ENCODE results near the gene ACSL5. TPM values are rescaled to one million over a fixed set of nuclear protein-coding genes. Genes with fewer than 3 reads are reported as not detected.

The ACSL5 gene
- total and polyA plus RNA-seq, 2 experiments from 2014 or later = not detected

DNA sequence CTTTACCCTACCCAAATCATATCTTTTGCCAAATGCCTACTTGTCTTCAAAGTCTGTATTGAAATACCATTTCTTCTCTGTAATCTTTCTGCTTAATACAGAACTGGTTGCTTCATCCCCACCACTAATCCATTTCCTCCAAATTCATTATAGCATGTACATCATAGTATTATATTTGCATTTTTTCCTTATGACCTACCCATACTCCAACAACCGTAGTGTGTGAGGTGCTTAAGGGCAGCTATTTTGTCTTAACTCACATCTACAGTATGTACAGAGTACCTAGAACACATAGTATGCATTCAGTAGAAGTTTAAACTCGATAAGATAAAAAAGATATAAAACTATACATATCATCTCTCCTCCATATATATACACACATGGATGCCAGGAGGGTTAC is 23.7 kb downstream of the ACSL5 start:
- peaks cover 2% of the 10 kb centered on the region for H3K27me3 Mint-ChIP-seq (ENCODE audit: insufficient read depth, low read depth, poor library complexity)
- H3K36me3 Mint-ChIP-seq (ENCODE audit: low read depth) = no peaks in the 10 kb centered on the region
- Histone ChIP-seq H3K27ac (ENCODE audit: low read depth) (no peak overlapping the region), H3F3A (replicated peaks; ENCODE audit: low read depth) (no peaks in the 10 kb centered on the region), H4K20me1 (replicated peaks; ENCODE audit: insufficient read depth) (no peaks in the 10 kb centered on the region), H2AFZ (no peak overlapping the region), H3K4me3 (no peak overlapping the region), H3K79me2 (replicated peaks; ENCODE audit: insufficient read depth) (no peaks in the 10 kb centered on the region), H3K36me3 (ENCODE audit: insufficient read depth) (no peaks in the 10 kb centered on the region), H3K4me1 (ENCODE audit: insufficient read depth) (no peaks in the 10 kb centered on the region), H3K4me2 (no peak overlapping the region), H3K9me2 (ENCODE audit: insufficient read depth) (no peaks in the 10 kb centered on the region), H3K27me3 (ENCODE audit: insufficient read depth) (no peaks in the 10 kb centered on the region)
- no peaks in the 10 kb centered on the region for H3K9me3 Mint-ChIP-seq
- no peak overlapping the region for H3K27ac Mint-ChIP-seq
- no peak for TF ChIP-seq STAT1 (IDR thresholded peaks at IDR 0.05; ENCODE audit: unreplicated experiment)
- TF ChIP-seq, protein P1, sequence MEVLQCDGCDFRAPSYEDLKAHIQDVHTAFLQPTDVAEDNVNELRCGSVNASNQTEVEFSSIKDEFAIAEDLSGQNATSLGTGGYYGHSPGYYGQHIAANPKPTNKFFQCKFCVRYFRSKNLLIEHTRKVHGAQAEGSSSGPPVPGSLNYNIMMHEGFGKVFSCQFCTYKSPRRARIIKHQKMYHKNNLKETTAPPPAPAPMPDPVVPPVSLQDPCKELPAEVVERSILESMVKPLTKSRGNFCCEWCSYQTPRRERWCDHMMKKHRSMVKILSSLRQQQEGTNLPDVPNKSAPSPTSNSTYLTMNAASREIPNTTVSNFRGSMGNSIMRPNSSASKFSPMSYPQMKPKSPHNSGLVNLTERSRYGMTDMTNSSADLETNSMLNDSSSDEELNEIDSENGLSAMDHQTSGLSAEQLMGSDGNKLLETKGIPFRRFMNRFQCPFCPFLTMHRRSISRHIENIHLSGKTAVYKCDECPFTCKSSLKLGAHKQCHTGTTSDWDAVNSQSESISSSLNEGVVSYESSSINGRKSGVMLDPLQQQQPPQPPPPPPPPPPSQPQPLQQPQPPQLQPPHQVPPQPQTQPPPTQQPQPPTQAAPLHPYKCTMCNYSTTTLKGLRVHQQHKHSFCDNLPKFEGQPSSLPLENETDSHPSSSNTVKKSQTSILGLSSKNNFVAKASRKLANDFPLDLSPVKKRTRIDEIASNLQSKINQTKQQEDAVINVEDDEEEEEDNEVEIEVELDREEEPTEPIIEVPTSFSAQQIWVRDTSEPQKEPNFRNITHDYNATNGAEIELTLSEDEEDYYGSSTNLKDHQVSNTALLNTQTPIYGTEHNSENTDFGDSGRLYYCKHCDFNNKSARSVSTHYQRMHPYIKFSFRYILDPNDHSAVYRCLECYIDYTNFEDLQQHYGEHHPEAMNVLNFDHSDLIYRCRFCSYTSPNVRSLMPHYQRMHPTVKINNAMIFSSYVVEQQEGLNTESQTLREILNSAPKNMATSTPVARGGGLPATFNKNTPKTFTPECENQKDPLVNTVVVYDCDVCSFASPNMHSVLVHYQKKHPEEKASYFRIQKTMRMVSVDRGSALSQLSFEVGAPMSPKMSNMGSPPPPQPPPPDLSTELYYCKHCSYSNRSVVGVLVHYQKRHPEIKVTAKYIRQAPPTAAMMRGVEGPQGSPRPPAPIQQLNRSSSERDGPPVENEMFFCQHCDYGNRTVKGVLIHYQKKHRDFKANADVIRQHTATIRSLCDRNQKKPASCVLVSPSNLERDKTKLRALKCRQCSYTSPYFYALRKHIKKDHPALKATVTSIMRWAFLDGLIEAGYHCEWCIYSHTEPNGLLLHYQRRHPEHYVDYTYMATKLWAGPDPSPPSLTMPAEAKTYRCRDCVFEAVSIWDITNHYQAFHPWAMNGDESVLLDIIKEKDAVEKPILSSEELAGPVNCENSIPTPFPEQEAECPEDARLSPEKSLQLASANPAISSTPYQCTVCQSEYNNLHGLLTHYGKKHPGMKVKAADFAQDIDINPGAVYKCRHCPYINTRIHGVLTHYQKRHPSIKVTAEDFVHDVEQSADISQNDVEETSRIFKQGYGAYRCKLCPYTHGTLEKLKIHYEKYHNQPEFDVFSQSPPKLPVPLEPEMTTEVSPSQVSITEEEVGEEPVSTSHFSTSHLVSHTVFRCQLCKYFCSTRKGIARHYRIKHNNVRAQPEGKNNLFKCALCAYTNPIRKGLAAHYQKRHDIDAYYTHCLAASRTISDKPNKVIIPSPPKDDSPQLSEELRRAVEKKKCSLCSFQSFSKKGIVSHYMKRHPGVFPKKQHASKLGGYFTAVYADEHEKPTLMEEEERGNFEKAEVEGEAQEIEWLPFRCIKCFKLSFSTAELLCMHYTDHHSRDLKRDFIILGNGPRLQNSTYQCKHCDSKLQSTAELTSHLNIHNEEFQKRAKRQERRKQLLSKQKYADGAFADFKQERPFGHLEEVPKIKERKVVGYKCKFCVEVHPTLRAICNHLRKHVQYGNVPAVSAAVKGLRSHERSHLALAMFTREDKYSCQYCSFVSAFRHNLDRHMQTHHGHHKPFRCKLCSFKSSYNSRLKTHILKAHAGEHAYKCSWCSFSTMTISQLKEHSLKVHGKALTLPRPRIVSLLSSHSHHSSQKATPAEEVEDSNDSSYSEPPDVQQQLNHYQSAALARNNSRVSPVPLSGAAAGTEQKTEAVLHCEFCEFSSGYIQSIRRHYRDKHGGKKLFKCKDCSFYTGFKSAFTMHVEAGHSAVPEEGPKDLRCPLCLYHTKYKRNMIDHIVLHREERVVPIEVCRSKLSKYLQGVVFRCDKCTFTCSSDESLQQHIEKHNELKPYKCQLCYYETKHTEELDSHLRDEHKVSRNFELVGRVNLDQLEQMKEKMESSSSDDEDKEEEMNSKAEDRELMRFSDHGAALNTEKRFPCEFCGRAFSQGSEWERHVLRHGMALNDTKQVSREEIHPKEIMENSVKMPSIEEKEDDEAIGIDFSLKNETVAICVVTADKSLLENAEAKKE (CRISPR knock-in tag; IDR thresholded peaks at IDR 0.05) = no peak
- TF ChIP-seq, protein P2, sequence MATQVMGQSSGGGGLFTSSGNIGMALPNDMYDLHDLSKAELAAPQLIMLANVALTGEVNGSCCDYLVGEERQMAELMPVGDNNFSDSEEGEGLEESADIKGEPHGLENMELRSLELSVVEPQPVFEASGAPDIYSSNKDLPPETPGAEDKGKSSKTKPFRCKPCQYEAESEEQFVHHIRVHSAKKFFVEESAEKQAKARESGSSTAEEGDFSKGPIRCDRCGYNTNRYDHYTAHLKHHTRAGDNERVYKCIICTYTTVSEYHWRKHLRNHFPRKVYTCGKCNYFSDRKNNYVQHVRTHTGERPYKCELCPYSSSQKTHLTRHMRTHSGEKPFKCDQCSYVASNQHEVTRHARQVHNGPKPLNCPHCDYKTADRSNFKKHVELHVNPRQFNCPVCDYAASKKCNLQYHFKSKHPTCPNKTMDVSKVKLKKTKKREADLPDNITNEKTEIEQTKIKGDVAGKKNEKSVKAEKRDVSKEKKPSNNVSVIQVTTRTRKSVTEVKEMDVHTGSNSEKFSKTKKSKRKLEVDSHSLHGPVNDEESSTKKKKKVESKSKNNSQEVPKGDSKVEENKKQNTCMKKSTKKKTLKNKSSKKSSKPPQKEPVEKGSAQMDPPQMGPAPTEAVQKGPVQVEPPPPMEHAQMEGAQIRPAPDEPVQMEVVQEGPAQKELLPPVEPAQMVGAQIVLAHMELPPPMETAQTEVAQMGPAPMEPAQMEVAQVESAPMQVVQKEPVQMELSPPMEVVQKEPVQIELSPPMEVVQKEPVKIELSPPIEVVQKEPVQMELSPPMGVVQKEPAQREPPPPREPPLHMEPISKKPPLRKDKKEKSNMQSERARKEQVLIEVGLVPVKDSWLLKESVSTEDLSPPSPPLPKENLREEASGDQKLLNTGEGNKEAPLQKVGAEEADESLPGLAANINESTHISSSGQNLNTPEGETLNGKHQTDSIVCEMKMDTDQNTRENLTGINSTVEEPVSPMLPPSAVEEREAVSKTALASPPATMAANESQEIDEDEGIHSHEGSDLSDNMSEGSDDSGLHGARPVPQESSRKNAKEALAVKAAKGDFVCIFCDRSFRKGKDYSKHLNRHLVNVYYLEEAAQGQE (IDR thresholded peaks at IDR 0.05; ENCODE audit: unreplicated experiment) = no peak
- TF ChIP-seq NANOG (IDR thresholded peaks at IDR 0.05; ENCODE audit: borderline replicate concordance) = no peak
- TF ChIP-seq ZNF331 (CRISPR knock-in tag; IDR thresholded peaks at IDR 0.05; ENCODE audit: low read depth) = no peak
- no peak for TF ChIP-seq ZNF114 (CRISPR knock-in tag; IDR thresholded peaks at IDR 0.05)
- TF ChIP-seq JUNB (IDR thresholded peaks at IDR 0.05; ENCODE audit: unreplicated experiment) = no peak
- TF ChIP-seq, protein P3, sequence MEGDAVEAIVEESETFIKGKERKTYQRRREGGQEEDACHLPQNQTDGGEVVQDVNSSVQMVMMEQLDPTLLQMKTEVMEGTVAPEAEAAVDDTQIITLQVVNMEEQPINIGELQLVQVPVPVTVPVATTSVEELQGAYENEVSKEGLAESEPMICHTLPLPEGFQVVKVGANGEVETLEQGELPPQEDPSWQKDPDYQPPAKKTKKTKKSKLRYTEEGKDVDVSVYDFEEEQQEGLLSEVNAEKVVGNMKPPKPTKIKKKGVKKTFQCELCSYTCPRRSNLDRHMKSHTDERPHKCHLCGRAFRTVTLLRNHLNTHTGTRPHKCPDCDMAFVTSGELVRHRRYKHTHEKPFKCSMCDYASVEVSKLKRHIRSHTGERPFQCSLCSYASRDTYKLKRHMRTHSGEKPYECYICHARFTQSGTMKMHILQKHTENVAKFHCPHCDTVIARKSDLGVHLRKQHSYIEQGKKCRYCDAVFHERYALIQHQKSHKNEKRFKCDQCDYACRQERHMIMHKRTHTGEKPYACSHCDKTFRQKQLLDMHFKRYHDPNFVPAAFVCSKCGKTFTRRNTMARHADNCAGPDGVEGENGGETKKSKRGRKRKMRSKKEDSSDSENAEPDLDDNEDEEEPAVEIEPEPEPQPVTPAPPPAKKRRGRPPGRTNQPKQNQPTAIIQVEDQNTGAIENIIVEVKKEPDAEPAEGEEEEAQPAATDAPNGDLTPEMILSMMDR (conservative IDR thresholded peaks at IDR 0.05; ENCODE audit: low read depth in 2 of 2) = no peak
- no peak for TF ChIP-seq POLR2AphosphoS5 (IDR thresholded peaks at IDR 0.05; ENCODE audit: low read depth)
- no peak for ATAC-seq
- no peak for DNase-seq (ENCODE audit: low spot score)
- no peaks in the 10 kb centered on the region for H3K4me1 Mint-ChIP-seq
- H3K4me3 Mint-ChIP-seq = no peak overlapping the region

Data from GM23338 (cell line).